Osteoblast (primary cell): Measurements from ENCODE around the gene CEP57. TPM values are rescaled to one million over a fixed set of nuclear protein-coding genes. Genes with fewer than 3 reads are reported as not detected.
"Not testable (repeated sequence)": the region's sequence is repeated elsewhere in the genome, so short reads cannot be mapped to it uniquely, and the experiment has no call there.

Experiments used
- DNase-seq: peaks from one replicate; pipeline ENCODE4 v3.0.0; 2011; ENCODE audit warnings: low spot score, mixed read lengths; ENCODE audit not compliant: insufficient read length; ENCODE audit errors: missing footprints
- H2AFZ ChIP-seq: 2 replicates; pipeline ENCODE4 v1.6.0; 2011; ENCODE audit warnings: mild to moderate bottlenecking, low read length
- H3K27ac ChIP-seq: 2 replicates; pipeline ENCODE4 v1.5.1; 2011; ENCODE audit warnings: mild to moderate bottlenecking, low read depth, low read length, moderate library complexity
- H3K27me3 ChIP-seq: 2 replicates; pipeline ENCODE4 v1.6.0; 2012; ENCODE audit warnings: mild to moderate bottlenecking, control low read depth, inconsistent platforms, low read length, moderate library complexity; ENCODE audit not compliant: insufficient read depth
- H3K36me3 ChIP-seq: 2 replicates; pipeline ENCODE4 v1.5.1; 2011; ENCODE audit warnings: mild to moderate bottlenecking, low read length, control low read depth, moderate library complexity; ENCODE audit not compliant: insufficient read depth
- H3K4me1 ChIP-seq: 2 replicates; pipeline ENCODE4 v1.5.1; 2011; ENCODE audit warnings: mild to moderate bottlenecking, low read length, control low read depth, moderate library complexity; ENCODE audit not compliant: insufficient read depth
- H3K4me2 ChIP-seq: 2 replicates; pipeline ENCODE4 v1.6.0; 2011; ENCODE audit warnings: mild to moderate bottlenecking, low read length; ENCODE audit not compliant: insufficient read depth
- H3K4me3 ChIP-seq: fragments of 200-600 bp; sonication (generic); 3 replicates; pipeline ENCODE4 v1.5.1; 2012; ENCODE audit warnings: mild to moderate bottlenecking, low read length, inconsistent platforms; ENCODE audit not compliant: insufficient read depth
- H3K79me2 ChIP-seq: 2 replicates; pipeline ENCODE4 v1.6.0; 2012; ENCODE audit warnings: mild to moderate bottlenecking, low read length, control low read depth, inconsistent platforms; ENCODE audit not compliant: insufficient read depth
- H3K9me3 ChIP-seq: 2 replicates; pipeline ENCODE4 v1.5.1; 2011; ENCODE audit warnings: low read depth, low read length, control low read depth
- H4K20me1 ChIP-seq: 2 replicates; pipeline ENCODE4 v1.6.0; 2012; ENCODE audit warnings: mild to moderate bottlenecking, low read length, control low read depth; ENCODE audit not compliant: insufficient read depth
- total RNA-seq: library from RNA; depleted of rRNA; stranded (reverse); fragments of >200 nt; gene quantifications from 2 replicates; pipeline ENCODE4 v1.2.3, GENCODE V29; 2012
- TF ChIP-seq, protein P1 (sequence below): IDR thresholded peaks from 2 replicates; pipeline ENCODE4 v1.5.1; 2011; ENCODE audit warnings: mild to moderate bottlenecking, low read depth, low read length, moderate library complexity; ENCODE audit errors: extremely low read depth

Gene CEP57
- total RNA-seq, 1 donor, result 42.7 TPM

DNA sequence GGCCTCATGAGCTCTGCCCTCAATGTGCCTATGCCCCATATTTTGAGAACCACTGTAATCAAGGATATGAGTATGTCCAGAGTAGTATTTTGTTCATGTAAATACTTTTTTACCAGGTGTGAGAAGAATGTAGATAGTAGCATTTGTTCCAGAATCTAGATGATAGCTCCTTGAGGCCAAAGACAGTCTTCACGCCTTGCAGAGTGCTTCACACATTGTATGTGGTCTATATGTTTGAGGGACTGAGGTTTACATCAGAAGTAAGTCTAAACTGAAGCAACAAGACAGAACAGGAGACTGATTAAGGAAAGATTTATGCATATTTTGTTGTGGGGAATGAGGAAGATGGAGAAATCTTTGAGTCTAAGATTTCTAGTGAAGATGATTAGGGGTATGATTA, 12.5 kb downstream of the CEP57 start:
- Histone ChIP-seq H2AFZ (no peak overlapping the region), H3K36me3 (peaks cover 9% of the 10 kb centered on the region), H3K79me2 (peaks cover 4% of the 10 kb centered on the region), H3K9me3 (no peaks in the 10 kb centered on the region), H3K4me3 (no peak overlapping the region), H3K27me3 (no peaks in the 10 kb centered on the region), H3K27ac (no peak overlapping the region), H3K4me2 (no peak overlapping the region), H4K20me1 (no peaks in the 10 kb centered on the region), H3K4me1 (no peaks in the 10 kb centered on the region)
- TF ChIP-seq, protein P1, sequence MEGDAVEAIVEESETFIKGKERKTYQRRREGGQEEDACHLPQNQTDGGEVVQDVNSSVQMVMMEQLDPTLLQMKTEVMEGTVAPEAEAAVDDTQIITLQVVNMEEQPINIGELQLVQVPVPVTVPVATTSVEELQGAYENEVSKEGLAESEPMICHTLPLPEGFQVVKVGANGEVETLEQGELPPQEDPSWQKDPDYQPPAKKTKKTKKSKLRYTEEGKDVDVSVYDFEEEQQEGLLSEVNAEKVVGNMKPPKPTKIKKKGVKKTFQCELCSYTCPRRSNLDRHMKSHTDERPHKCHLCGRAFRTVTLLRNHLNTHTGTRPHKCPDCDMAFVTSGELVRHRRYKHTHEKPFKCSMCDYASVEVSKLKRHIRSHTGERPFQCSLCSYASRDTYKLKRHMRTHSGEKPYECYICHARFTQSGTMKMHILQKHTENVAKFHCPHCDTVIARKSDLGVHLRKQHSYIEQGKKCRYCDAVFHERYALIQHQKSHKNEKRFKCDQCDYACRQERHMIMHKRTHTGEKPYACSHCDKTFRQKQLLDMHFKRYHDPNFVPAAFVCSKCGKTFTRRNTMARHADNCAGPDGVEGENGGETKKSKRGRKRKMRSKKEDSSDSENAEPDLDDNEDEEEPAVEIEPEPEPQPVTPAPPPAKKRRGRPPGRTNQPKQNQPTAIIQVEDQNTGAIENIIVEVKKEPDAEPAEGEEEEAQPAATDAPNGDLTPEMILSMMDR, result no peak
- DNase-seq, result no peak

DNA sequence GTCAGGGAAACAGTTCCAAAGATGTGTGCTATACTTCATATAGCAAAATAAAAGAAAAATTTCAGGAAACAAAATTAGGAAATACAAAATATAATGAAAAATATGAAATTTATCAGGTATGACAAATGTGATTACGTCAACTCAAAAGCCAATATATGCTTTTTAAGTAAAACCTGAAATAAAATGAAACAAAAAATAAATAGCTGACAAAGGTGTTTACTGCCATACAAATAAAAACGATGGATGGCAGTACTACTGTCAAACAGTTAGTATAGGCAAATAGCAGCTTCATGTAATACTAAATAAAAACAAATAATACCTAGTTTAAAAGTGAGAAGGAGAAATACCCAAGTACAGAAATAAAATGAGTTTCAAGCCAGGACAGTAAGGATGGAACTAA, 13.7 kb downstream of the CEP57 start:
- H3K4me1 ChIP-seq, result no peaks in the 10 kb centered on the region
- no peak overlapping the region for H3K27ac ChIP-seq
- H2AFZ ChIP-seq, result no peak overlapping the region
- H3K4me2 ChIP-seq, result no peak overlapping the region
- H3K27me3 ChIP-seq, result no peaks in the 10 kb centered on the region
- H3K36me3 ChIP-seq, result peaks cover 9% of the 10 kb centered on the region
- TF ChIP-seq, protein P1, result no peak
- DNase-seq, result no peak
- peaks cover 2% of the 10 kb centered on the region for H3K79me2 ChIP-seq
- no peaks in the 10 kb centered on the region for H4K20me1 ChIP-seq
- no peaks in the 10 kb centered on the region for H3K9me3 ChIP-seq
- H3K4me3 ChIP-seq, result no peak overlapping the region

DNA sequence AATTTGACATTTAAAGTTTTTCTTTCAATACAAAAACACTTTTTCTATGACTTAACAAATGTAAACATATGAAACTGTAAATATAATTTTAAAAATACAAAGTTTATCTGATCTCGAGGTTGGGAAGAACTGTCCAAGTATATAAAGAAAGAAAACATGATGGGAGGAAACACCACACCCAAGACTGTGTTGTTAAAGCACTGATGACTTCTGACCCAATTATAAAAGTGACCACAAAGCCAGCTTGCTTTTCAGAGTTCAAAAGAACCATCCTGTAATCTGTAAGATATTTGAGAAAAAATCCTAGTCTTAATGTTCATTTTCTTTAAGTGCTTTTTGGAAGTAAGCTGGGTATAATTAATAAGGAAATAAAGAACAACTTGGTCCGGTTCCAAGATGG, 15.6 kb downstream of the CEP57 start:
- Histone ChIP-seq H3K4me2 (no peak overlapping the region), H3K27me3 (no peaks in the 10 kb centered on the region), H2AFZ (no peak overlapping the region), H3K27ac (no peak overlapping the region), H3K4me1 (no peaks in the 10 kb centered on the region), H3K9me3 (no peaks in the 10 kb centered on the region), H4K20me1 (no peaks in the 10 kb centered on the region), H3K36me3 (no peaks in the 10 kb centered on the region), H3K79me2 (no peaks in the 10 kb centered on the region), H3K4me3 (no peak overlapping the region)
- no peak for DNase-seq
- TF ChIP-seq, protein P1, result no peak

DNA sequence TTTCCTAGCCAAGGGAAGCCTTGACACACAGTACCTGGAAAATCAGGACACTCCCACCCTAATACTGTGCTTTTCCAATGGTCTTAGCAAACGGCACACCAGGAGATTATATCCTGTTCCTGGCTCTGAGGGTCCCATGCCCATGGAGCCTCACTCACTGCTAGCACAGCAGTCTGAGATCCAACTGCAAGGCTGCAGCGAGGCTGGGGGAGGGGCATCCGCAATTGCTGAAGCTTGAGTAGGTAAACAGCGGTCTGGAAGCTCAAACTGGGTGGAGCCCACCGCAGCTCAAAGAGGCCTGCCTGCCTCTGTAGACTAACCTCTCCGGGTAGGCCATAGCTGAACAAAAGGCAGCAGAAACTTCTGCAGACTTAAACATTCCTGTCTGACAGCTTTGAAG, 16.2 kb downstream of the CEP57 start:
- not testable (repeated sequence) for H3K79me2 ChIP-seq, H3K27me3 ChIP-seq, DNase-seq

DNA sequence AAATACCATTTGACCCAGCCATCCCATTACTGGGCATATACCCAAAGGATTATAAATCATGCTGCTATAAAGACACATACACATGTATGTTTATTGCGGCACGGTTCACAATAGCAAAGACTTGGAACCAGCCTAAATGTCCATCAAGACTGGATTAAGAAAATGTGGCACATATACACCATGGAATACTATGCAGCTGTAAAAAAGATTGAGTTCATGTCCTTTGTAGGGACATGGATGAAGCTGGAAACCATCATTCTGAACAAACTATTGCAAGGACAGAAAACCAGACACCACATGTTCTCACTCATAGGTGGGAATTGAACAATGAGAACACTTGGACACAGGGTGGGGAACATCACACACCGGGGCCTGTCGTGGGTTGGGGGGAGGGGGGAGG, 20.8 kb downstream of the CEP57 start:
- H3K27ac ChIP-seq, H3K79me2 ChIP-seq, DNase-seq, H3K27me3 ChIP-seq, H3K36me3 ChIP-seq, H3K9me3 ChIP-seq, H4K20me1 ChIP-seq, H3K4me3 ChIP-seq, H3K4me1 ChIP-seq, H2AFZ ChIP-seq, H3K4me2 ChIP-seq: not testable (repeated sequence)

More for the DNA sequence above, 16.2 kb downstream of the CEP57 start:
- H2AFZ ChIP-seq, H3K27ac ChIP-seq, H3K4me2 ChIP-seq, H3K36me3 ChIP-seq, H3K9me3 ChIP-seq, H3K4me1 ChIP-seq, H4K20me1 ChIP-seq, H3K4me3 ChIP-seq: not testable (repeated sequence)
